Lung (tissue), 12 donors: ENCODE results near the gene SETD1A. TPM values are rescaled to one million over a fixed set of nuclear protein-coding genes. Genes with fewer than 3 reads are reported as not detected.

Experiments
- ATAC-seq: fragments of 200-7000 bp; cut with Tn5 transposase; one replicate; pipeline ENCODE4 v1.9.1; 2020; ENCODE audit warnings: moderate number of reproducible peaks; ENCODE audit not compliant: insufficient read depth, low FRiP score
- DNase-seq, 3 donors: peaks; one replicate each; pipeline ENCODE4 v3.0.0-alpha.2; 2013 to 2017
- H3K27ac ChIP-seq, 2 donors: one replicate each; pipeline ENCODE4 v1.5.1; 2013; ENCODE audit warnings: mild to moderate bottlenecking in 2 of 2, moderate library complexity in 2 of 2, control low read depth in 1 of 2, inconsistent platforms in 1 of 2, low read depth in 1 of 2, low read length in 1 of 2
- H3K27me3 ChIP-seq, 3 donors: one replicate each; pipeline ENCODE4 v1.5.1; 2013; ENCODE audit warnings: low read length in 2 of 3; ENCODE audit not compliant: control insufficient read depth in 3 of 3, insufficient read depth in 3 of 3
- H3K36me3 ChIP-seq, 4 donors: one replicate each; pipeline ENCODE4 v1.5.1; 2013; ENCODE audit warnings: low read length in 4 of 4, mild to moderate bottlenecking in 1 of 4, moderate library complexity in 1 of 4; ENCODE audit not compliant: control insufficient read depth in 4 of 4, insufficient read depth in 4 of 4
- H3K4me1 ChIP-seq, 5 donors: one replicate each; pipeline ENCODE4 v1.5.1; 2013; ENCODE audit warnings: low read length in 5 of 5, mild to moderate bottlenecking in 2 of 5, moderate library complexity in 1 of 5; ENCODE audit not compliant: control insufficient read depth in 5 of 5, insufficient read depth in 5 of 5
- H3K4me3 ChIP-seq: one replicate; pipeline ENCODE4 v1.5.1; 2013; ENCODE audit warnings: mild to moderate bottlenecking, control low read depth, moderate library complexity
- H3K9ac ChIP-seq, 2 donors: one replicate each; pipeline ENCODE4 v1.5.1; 2013; ENCODE audit warnings: low read length in 2 of 2, control low read depth in 1 of 2; ENCODE audit not compliant: insufficient read depth in 1 of 2
- H3K9me3 ChIP-seq, 4 donors: one replicate each; pipeline ENCODE4 v1.5.1; 2013; ENCODE audit warnings: low read length in 3 of 4, mild to moderate bottlenecking in 1 of 4, moderate library complexity in 1 of 4; ENCODE audit not compliant: control insufficient read depth in 4 of 4, insufficient read depth in 3 of 4
- CTCF ChIP-seq: IDR thresholded peaks from 2 replicates; pipeline ENCODE4 v1.5.1; 2012; ENCODE audit warnings: mild to moderate bottlenecking; ENCODE audit errors: control extremely low read depth, extremely low read depth
- WGBS, 2 donors: extraction: QIAGEN DNeasy Blood & Tissue Kit; methylation state at CpG; one replicate each; pipeline ENCODE4 v1.1.7; 2013; 5-methylcytosine and 5-hydroxymethylcytosine counted together
- polyA plus RNA-seq, 2 donors: library from polyadenylated mRNA; stranded (reverse); fragments of 200-250 nt; gene quantifications; one replicate each; pipeline ENCODE4 v1.2.1, GENCODE V29; 2013
- total RNA-seq, 2 donors: library from RNA; depleted of rRNA in 1 of 2; stranded (reverse); fragments of >200 nt in 1 of 2; gene quantifications; one replicate each; pipeline ENCODE4 v1.2.1, GENCODE V29; 2014 to 2021
- donor health status: control.
- donor health status: control.
- donor health status: Bipolar disorder and iron deficiency.
- donor health status: healthy.
- donor health status: DM: yes; HTN: yes; CAD: no.

Gene SETD1A
- total and polyA plus RNA-seq, 4 donors: 7.4 to 22.0 (median 10.9) TPM

- DNase-seq (no peak), ATAC-seq (no peak)
- no peak overlapping the region for H3K4me3 ChIP-seq
- no peak overlapping the region for H3K9ac ChIP-seq
- 87 to 92% methylated on average over 23 of the region's 23 CpGs for WGBS, 2 donors
- no peak for TF ChIP-seq CTCF
- peaks cover 0 to 2% (median 0%) of the 10 kb centered on the region in 4 donors for H3K36me3 ChIP-seq
- peaks cover 0 to 8% (median 0%) of the 10 kb centered on the region in 5 donors for H3K4me1 ChIP-seq
- no peaks in the 10 kb centered on the region for H3K9me3 ChIP-seq
- H3K27me3 ChIP-seq: peaks cover 0 to 4% (median 0%) of the 10 kb centered on the region in 3 donors
- no peak overlapping the region for H3K27ac ChIP-seq
Observed at GRCh38 chr16:30989469-30990047, 32.0 kb downstream of the SETD1A start.

GRCh38 chr16:30990105-30990504 lies 32.6 kb downstream of the SETD1A start:
- WGBS, 2 donors: 79 to 81% methylated on average over 12 of the region's 12 CpGs
- Histone ChIP-seq H3K4me3 (no peak overlapping the region), H3K4me1 (peaks cover 0 to 8% (median 0%) of the 10 kb centered on the region in 5 donors), H3K9ac (no peak overlapping the region), H3K27ac (no peak overlapping the region), H3K9me3 (no peaks in the 10 kb centered on the region), H3K27me3 (peaks cover 0 to 4% (median 0%) of the 10 kb centered on the region in 3 donors), H3K36me3 (peaks cover 0 to 2% (median 0%) of the 10 kb centered on the region in 4 donors)
- ATAC-seq (no peak), DNase-seq (no peak)
- no peak for TF ChIP-seq CTCF

DNA sequence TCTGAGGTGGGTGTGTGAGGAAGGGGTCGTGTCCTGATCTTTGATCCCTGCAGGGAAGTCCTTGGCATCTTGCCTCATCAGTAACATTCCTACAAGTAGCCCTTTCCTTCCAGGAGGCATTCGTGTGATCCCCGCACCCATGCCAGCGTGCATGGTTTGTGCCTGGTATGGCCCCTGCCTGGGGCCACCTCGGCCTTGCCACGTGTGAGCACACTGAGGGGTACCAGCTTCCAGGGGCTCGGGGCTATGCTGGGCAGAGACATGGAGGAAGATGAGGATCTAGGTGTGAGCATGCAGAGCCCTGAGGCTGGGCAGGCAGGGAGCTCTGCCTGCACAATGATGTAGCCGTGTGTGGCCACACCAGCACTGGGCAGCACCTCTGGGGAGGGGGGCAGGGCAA lies 33.5 kb downstream of the SETD1A start:
- Histone ChIP-seq H3K4me1 (peaks cover 0 to under 1% (median 0%) of the 10 kb centered on the region in 5 donors), H3K4me3 (no peak overlapping the region), H3K27ac (no peak overlapping the region), H3K9me3 (no peaks in the 10 kb centered on the region), H3K36me3 (peaks cover 0 to 2% (median 0%) of the 10 kb centered on the region in 4 donors), H3K27me3 (peaks cover 0 to 6% (median under 1%) of the 10 kb centered on the region in 3 donors), H3K9ac (no peak overlapping the region)
- WGBS, 2 donors: 78 to 87% methylated on average over 8 of the region's 8 CpGs
- no peak for TF ChIP-seq CTCF
- DNase-seq (no peak), ATAC-seq (no peak)
